Measurements from ENCODE around the gene KCNIP4. TPM values are rescaled to one million over a fixed set of nuclear protein-coding genes. Genes with fewer than 3 reads are reported as not detected.

KCNIP4 gene
- polyA plus RNA-seq, 4 donors: 1.3 to 3.7 TPM; not detected in 2

GRCh38 chr4:21677173-21677572, 271.4 kb downstream of the KCNIP4 start:
- no peak overlapping the region for H3K27ac ChIP-seq (ENCODE audit: low read depth in 1 of 3, low read length in 2 of 3)
- peaks cover 0 to 3% of the 10 kb centered on the region in 2 donors for H3K9me3 ChIP-seq (ENCODE audit: control insufficient read depth in 2 of 2, insufficient read depth in 1 of 2, low read depth in 1 of 2, low read length in 1 of 2)
- no peaks in the 10 kb centered on the region for H3K36me3 ChIP-seq (ENCODE audit: control insufficient read depth in 3 of 3, insufficient read depth in 2 of 3, low read depth in 1 of 3, low read length in 3 of 3)
- no peaks in the 10 kb centered on the region for H3K27me3 ChIP-seq (ENCODE audit: control insufficient read depth in 3 of 3, insufficient read depth in 3 of 3, low read length in 3 of 3)
- no peak for DNase-seq
- no peak for FAIRE-seq
- H3K4me1 ChIP-seq (ENCODE audit: control insufficient read depth in 3 of 3, insufficient read depth in 2 of 3, low read depth in 1 of 3, low read length in 2 of 3): no peaks in the 10 kb centered on the region
- no peak overlapping the region for H3K4me3 ChIP-seq (ENCODE audit: low read depth in 1 of 3, low read length in 3 of 3)

DNA sequence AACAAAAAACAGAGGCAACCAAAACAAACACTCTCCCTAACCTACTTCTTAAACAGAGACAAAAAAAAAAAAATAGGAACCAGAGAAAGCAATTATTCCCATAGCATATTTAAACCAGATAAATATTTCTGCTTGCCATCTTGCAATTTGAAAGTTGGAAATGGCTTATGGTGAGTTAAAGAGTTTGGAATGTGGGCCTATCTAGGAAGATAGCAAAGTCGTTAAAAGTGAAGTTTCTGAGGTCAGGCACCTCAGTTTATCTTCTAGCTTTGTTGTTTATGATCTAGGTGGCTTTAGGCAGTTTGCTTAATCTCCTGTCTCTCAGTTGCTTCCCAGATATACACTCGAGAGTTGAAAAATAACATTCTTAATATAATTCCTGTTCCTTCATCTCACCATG, 284.2 kb downstream of the KCNIP4 start:
- H3K27me3 ChIP-seq (ENCODE audit: control insufficient read depth in 3 of 3, insufficient read depth in 3 of 3, low read length in 3 of 3): no peaks in the 10 kb centered on the region
- no peaks in the 10 kb centered on the region for H3K9me3 ChIP-seq (ENCODE audit: control insufficient read depth in 2 of 2, insufficient read depth in 1 of 2, low read depth in 1 of 2, low read length in 1 of 2)
- DNase-seq (no peak), FAIRE-seq (no peak)
- H3K4me1 ChIP-seq (ENCODE audit: control insufficient read depth in 3 of 3, insufficient read depth in 2 of 3, low read depth in 1 of 3, low read length in 2 of 3): no peaks in the 10 kb centered on the region
- H3K36me3 ChIP-seq (ENCODE audit: control insufficient read depth in 3 of 3, insufficient read depth in 2 of 3, low read depth in 1 of 3, low read length in 3 of 3): no peaks in the 10 kb centered on the region
- H3K27ac ChIP-seq (ENCODE audit: low read depth in 1 of 3, low read length in 2 of 3): no peak overlapping the region
- no peak overlapping the region for H3K4me3 ChIP-seq (ENCODE audit: low read depth in 1 of 3, low read length in 3 of 3)
- WGBS, 3 donors: 2 to 14% (median 14%) methylated on average over 2 of the region's 2 CpGs

DNA sequence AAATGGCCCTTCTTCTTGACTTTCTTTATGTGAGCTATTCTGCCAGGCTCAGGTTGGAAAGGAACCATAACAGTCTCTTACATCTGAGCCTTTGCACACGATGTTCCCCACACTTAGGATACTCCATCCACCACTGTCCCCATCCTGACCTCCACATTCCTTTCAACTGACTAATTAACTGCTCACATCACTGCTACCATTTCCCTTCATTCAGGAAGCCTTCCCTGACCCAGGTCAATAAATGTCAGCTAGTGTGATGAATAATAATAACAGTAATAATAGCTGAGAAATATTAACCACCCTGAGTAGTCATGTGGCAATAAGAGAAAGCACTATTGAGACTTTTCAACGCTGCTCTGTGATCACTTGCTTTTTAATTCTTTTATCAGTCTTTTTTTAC, 291.7 kb downstream of the KCNIP4 start:
- Histone ChIP-seq H3K27me3 (ENCODE audit: control insufficient read depth in 3 of 3, insufficient read depth in 3 of 3, low read length in 3 of 3) (no peaks in the 10 kb centered on the region), H3K4me3 (ENCODE audit: low read depth in 1 of 3, low read length in 3 of 3) (no peak overlapping the region), H3K36me3 (ENCODE audit: control insufficient read depth in 3 of 3, insufficient read depth in 2 of 3, low read depth in 1 of 3, low read length in 3 of 3) (no peaks in the 10 kb centered on the region), H3K9me3 (ENCODE audit: control insufficient read depth in 2 of 2, insufficient read depth in 1 of 2, low read depth in 1 of 2, low read length in 1 of 2) (no peaks in the 10 kb centered on the region), H3K27ac (ENCODE audit: low read depth in 1 of 3, low read length in 2 of 3) (no peak overlapping the region), H3K4me1 (ENCODE audit: control insufficient read depth in 3 of 3, insufficient read depth in 2 of 3, low read depth in 1 of 3, low read length in 2 of 3) (no peaks in the 10 kb centered on the region)
- FAIRE-seq (no peak), DNase-seq (no peak)
- 24 to 42% (median 39%) methylated on average over 2 of the region's 2 CpGs for WGBS, 3 donors

GRCh38 chr4:21655031-21655430, 293.5 kb downstream of the KCNIP4 start:
- Histone ChIP-seq H3K4me3 (ENCODE audit: low read depth in 1 of 3, low read length in 3 of 3) (no peak overlapping the region), H3K27me3 (ENCODE audit: control insufficient read depth in 3 of 3, insufficient read depth in 3 of 3, low read length in 3 of 3) (no peaks in the 10 kb centered on the region), H3K36me3 (ENCODE audit: control insufficient read depth in 3 of 3, insufficient read depth in 2 of 3, low read depth in 1 of 3, low read length in 3 of 3) (no peaks in the 10 kb centered on the region), H3K4me1 (ENCODE audit: control insufficient read depth in 3 of 3, insufficient read depth in 2 of 3, low read depth in 1 of 3, low read length in 2 of 3) (no peaks in the 10 kb centered on the region), H3K27ac (ENCODE audit: low read depth in 1 of 3, low read length in 2 of 3) (no peak overlapping the region), H3K9me3 (ENCODE audit: control insufficient read depth in 2 of 2, insufficient read depth in 1 of 2, low read depth in 1 of 2, low read length in 1 of 2) (peaks cover 0 to 2% of the 10 kb centered on the region in 2 donors)
- WGBS, 3 donors: 51 to 64% (median 55%) methylated on average over 4 of the region's 4 CpGs
- DNase-seq (no peak), FAIRE-seq (no peak)

DNA sequence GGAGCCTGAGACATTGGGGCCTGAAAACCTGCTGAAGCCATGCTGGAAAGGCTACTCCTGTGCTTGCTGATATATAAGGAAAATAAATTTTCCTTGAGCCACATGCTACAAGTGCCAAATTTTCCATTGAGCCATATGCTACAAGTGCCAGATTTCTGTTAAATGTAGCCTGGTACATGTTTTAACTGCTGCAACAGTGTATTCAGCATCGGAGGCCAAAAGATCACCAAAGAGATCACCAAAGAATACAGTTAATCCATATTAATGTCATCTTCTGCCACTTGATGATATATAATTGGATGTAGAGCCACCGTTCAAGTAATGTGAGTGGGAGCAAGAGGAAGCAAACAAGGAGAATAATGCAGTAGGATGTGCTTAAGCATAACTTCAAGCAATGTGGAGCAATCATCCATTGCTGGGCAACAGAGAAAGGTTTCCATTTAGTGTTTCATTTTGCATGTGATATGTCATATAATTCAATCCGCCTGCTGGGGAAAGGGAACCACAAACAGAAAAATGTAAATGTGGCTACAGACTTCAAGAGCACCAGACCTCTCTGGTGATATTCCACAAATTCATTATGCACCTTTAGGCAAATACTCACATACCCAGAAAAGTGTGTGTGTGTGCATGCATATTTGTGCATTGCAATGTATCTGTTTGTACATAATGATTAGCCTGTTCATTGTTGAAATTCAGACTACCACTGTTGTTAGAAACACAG, 295.9 kb downstream of the KCNIP4 start:
- no peak for DNase-seq
- H3K27ac ChIP-seq (ENCODE audit: low read depth in 1 of 3, low read length in 2 of 3): no peak overlapping the region
- no peak for FAIRE-seq

GRCh38 chr4:21649391-21650090, 299.0 kb downstream of the KCNIP4 start:
- no peak overlapping the region for H3K27ac ChIP-seq (ENCODE audit: low read depth in 1 of 3, low read length in 2 of 3)
- H3K36me3 ChIP-seq (ENCODE audit: control insufficient read depth in 3 of 3, insufficient read depth in 2 of 3, low read depth in 1 of 3, low read length in 3 of 3): no peaks in the 10 kb centered on the region
- H3K4me3 ChIP-seq (ENCODE audit: low read depth in 1 of 3, low read length in 3 of 3): no peak overlapping the region
- 17 to 42% (median 26%) methylated on average over 2 of the region's 2 CpGs for WGBS, 3 donors
- DNase-seq (no peak), FAIRE-seq (no peak)
- peaks cover 0 to 2% of the 10 kb centered on the region in 2 donors for H3K9me3 ChIP-seq (ENCODE audit: control insufficient read depth in 2 of 2, insufficient read depth in 1 of 2, low read depth in 1 of 2, low read length in 1 of 2)
- no peaks in the 10 kb centered on the region for H3K27me3 ChIP-seq (ENCODE audit: control insufficient read depth in 3 of 3, insufficient read depth in 3 of 3, low read length in 3 of 3)
- no peaks in the 10 kb centered on the region for H3K4me1 ChIP-seq (ENCODE audit: control insufficient read depth in 3 of 3, insufficient read depth in 2 of 3, low read depth in 1 of 3, low read length in 2 of 3)

More for the DNA sequence above, 295.9 kb downstream of the KCNIP4 start:
- Histone ChIP-seq H3K27me3 (ENCODE audit: control insufficient read depth in 3 of 3, insufficient read depth in 3 of 3, low read length in 3 of 3) (no peaks in the 10 kb centered on the region), H3K4me3 (ENCODE audit: low read depth in 1 of 3, low read length in 3 of 3) (no peak overlapping the region), H3K36me3 (ENCODE audit: control insufficient read depth in 3 of 3, insufficient read depth in 2 of 3, low read depth in 1 of 3, low read length in 3 of 3) (no peaks in the 10 kb centered on the region), H3K4me1 (ENCODE audit: control insufficient read depth in 3 of 3, insufficient read depth in 2 of 3, low read depth in 1 of 3, low read length in 2 of 3) (no peaks in the 10 kb centered on the region), H3K9me3 (ENCODE audit: control insufficient read depth in 2 of 2, insufficient read depth in 1 of 2, low read depth in 1 of 2, low read length in 1 of 2) (peaks cover 0 to 2% of the 10 kb centered on the region in 2 donors)
- WGBS, 3 donors: 79 to 87% (median 82%) methylated on average over 3 of the region's 3 CpGs

GRCh38 chr4:21645776-21646175, 302.8 kb downstream of the KCNIP4 start:
- 77 to 91% (median 88%) methylated on average over 1 of the region's 1 CpG for WGBS, 3 donors
- H3K27ac ChIP-seq (ENCODE audit: low read depth in 1 of 3, low read length in 2 of 3): no peak overlapping the region
- H3K4me3 ChIP-seq (ENCODE audit: low read depth in 1 of 3, low read length in 3 of 3): no peak overlapping the region
- H3K27me3 ChIP-seq (ENCODE audit: control insufficient read depth in 3 of 3, insufficient read depth in 3 of 3, low read length in 3 of 3): no peaks in the 10 kb centered on the region
- no peaks in the 10 kb centered on the region for H3K36me3 ChIP-seq (ENCODE audit: control insufficient read depth in 3 of 3, insufficient read depth in 2 of 3, low read depth in 1 of 3, low read length in 3 of 3)
- DNase-seq (no peak), FAIRE-seq (no peak)
- H3K4me1 ChIP-seq (ENCODE audit: control insufficient read depth in 3 of 3, insufficient read depth in 2 of 3, low read depth in 1 of 3, low read length in 2 of 3): no peaks in the 10 kb centered on the region
- peaks cover 0 to 2% of the 10 kb centered on the region in 2 donors for H3K9me3 ChIP-seq (ENCODE audit: control insufficient read depth in 2 of 2, insufficient read depth in 1 of 2, low read depth in 1 of 2, low read length in 1 of 2)

DNA sequence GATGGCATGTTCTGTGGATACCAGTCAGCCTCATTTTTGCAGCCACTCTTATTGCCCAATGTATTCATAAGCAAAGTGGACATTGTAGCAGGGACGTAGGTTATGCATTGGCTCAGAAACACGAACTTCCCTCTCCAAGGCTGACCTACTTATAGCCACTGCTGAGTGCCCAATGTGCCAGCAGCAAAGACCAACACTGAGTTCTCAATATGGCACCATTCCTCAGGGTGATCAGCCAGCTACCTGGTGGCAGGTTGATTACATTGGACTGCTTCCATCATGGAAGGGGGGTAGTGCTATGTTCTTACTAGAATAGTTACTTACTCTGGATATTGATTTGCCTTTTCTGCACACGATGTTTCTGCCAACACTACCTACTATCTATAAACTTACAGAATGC, 306.9 kb downstream of the KCNIP4 start:
- H3K36me3 ChIP-seq (ENCODE audit: control insufficient read depth in 3 of 3, insufficient read depth in 2 of 3, low read depth in 1 of 3, low read length in 3 of 3): no peaks in the 10 kb centered on the region
- no peak overlapping the region for H3K4me3 ChIP-seq (ENCODE audit: low read depth in 1 of 3, low read length in 3 of 3)

More for the DNA sequence above, 306.9 kb downstream of the KCNIP4 start:
- Histone ChIP-seq H3K27me3 (ENCODE audit: control insufficient read depth in 3 of 3, insufficient read depth in 3 of 3, low read length in 3 of 3) (no peaks in the 10 kb centered on the region), H3K27ac (ENCODE audit: low read depth in 1 of 3, low read length in 2 of 3) (no peak overlapping the region), H3K4me1 (ENCODE audit: control insufficient read depth in 3 of 3, insufficient read depth in 2 of 3, low read depth in 1 of 3, low read length in 2 of 3) (no peaks in the 10 kb centered on the region), H3K9me3 (ENCODE audit: control insufficient read depth in 2 of 2, insufficient read depth in 1 of 2, low read depth in 1 of 2, low read length in 1 of 2) (no peaks in the 10 kb centered on the region)
- no peak for FAIRE-seq
- DNase-seq: no peak
- WGBS, 3 donors: 54 to 82% (median 60%) methylated on average over 3 of the region's 3 CpGs
